ENCODE measurements around the gene MR1. TPM values are rescaled to one million over a fixed set of nuclear protein-coding genes. Genes with fewer than 3 reads are reported as not detected.
A peak's percentile ranks its signal among the peaks of the same experiment; 100 is the strongest.

The MR1 gene
- total and polyA plus RNA-seq, 12 donors = 3.9 to 36.1 (median 26.1) TPM

DNA sequence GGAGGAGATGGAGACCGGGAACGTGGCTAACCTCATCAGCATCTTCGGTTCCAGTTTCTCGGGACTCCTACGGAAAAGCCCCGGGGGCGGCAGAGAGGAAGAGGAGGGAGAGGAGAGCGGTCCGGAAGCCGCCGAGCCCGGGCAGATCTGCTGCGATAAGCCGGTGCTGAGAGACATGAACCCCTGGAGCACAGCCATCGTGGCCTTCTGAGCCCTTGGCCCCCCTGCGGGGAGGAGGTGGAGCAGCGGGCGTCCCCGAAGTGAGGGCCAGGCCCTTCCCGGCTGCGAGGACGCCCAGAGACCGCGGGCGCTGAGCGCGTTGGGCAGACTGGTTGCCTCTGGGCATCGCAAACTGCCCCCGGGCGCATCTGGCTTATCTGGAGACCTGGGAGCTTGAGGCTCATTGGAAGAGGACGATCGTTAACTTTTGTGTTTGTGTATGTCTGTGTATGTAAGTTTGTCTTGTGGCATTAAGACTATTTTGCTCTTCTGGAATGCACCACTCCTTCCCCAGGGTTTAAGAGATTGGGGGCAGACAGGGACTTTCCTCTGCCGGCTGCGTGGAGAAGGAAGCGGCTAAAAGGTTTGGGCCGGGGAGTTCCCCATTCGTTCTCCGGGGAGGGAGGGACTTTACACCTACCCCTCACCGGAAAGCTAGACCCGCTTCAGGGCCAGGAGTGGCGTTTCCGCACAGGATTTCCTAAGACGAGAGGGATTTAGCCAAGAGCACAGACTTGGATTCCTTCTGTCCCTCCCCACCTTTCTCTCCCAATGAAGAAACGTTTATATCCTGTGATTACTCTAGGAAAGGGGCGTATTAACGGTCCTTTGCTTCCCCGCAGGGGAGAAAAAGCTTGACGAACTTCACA is 56.1 kb downstream of the MR1 start:
- intact Hi-C loops (cut with DNase I) = loop anchor here in 1 of 2 donors (2.0 kb wide), 1 partner anchor 53 kb away; no protein-coding TSS in a partner anchor
- Histone ChIP-seq H3K27ac (peak overlapping the region in 4 of 5 donors; percentile 77 to 93 (median 83)), H3K9me3 (replicated peaks in 1 of 3) (no peaks in the 10 kb centered on the region), H3K4me3 (peak overlapping the region; percentile 34 to 92 (median 68)), H3K4me1 (replicated peaks in 1 of 2) (peaks cover 16 to 22% of the 10 kb centered on the region in 2 donors), H3K36me3 (replicated peaks in 1 of 2) (no peaks in the 10 kb centered on the region), H3K27me3 (no peaks in the 10 kb centered on the region)
- WGBS, 4 donors = 1 to 3% (median 2%) methylated on average over 21 to 48 of the region's 48 CpGs
- DNase-seq = peak; percentile 75 to 89 (median 79)
- TF ChIP-seq, protein P1, sequence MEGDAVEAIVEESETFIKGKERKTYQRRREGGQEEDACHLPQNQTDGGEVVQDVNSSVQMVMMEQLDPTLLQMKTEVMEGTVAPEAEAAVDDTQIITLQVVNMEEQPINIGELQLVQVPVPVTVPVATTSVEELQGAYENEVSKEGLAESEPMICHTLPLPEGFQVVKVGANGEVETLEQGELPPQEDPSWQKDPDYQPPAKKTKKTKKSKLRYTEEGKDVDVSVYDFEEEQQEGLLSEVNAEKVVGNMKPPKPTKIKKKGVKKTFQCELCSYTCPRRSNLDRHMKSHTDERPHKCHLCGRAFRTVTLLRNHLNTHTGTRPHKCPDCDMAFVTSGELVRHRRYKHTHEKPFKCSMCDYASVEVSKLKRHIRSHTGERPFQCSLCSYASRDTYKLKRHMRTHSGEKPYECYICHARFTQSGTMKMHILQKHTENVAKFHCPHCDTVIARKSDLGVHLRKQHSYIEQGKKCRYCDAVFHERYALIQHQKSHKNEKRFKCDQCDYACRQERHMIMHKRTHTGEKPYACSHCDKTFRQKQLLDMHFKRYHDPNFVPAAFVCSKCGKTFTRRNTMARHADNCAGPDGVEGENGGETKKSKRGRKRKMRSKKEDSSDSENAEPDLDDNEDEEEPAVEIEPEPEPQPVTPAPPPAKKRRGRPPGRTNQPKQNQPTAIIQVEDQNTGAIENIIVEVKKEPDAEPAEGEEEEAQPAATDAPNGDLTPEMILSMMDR (IDR thresholded peaks at IDR 0.05) = peak in 1 of 6 experiments; percentile 22
- peak in 1 of 2 donors; percentile 39 for TF ChIP-seq POLR2A (IDR thresholded peaks at IDR 0.05)

DNA sequence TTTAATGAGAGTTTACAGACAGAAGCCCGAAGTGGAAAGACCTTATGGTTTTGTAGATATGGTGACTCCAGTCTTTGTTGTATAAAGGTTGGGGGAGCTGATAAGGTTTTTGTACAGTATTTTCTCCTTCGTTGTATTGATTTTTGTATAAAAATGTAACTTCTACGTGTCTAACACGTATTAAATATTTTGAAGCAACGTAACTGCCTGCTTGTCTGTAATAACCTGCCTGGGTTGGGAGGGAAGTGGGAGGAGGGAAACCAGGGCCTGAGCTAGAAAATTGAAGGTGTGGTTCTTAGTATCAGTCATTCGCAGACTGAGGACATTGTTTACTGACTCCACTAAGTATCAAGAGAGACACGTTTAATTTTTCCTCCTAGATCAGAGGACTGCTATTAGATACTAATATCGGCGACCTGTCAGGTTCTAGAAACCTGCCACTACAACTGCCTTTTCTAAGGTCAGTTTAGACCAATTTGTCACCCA is 56.9 kb downstream of the MR1 start:
- WGBS, 4 donors = 33 to 45% (median 41%) methylated on average over 9 of the region's 9 CpGs
- no peak for DNase-seq
- intact Hi-C loops (cut with DNase I) = no loop called here
- TF ChIP-seq POLR2A (IDR thresholded peaks at IDR 0.05) = no peak
- TF ChIP-seq, protein P1 (IDR thresholded peaks at IDR 0.05) = no peak
- Histone ChIP-seq H3K27me3 (no peaks in the 10 kb centered on the region), H3K9me3 (replicated peaks in 1 of 3) (no peaks in the 10 kb centered on the region), H3K4me1 (replicated peaks in 1 of 2) (peaks cover 16 to 28% of the 10 kb centered on the region in 2 donors), H3K36me3 (replicated peaks in 1 of 2) (no peaks in the 10 kb centered on the region), H3K4me3 (peak overlapping the region in 2 of 4 donors; percentile 57 to 92), H3K27ac (peak overlapping the region in 4 of 5 donors; percentile 77 to 93 (median 83))

DNA sequence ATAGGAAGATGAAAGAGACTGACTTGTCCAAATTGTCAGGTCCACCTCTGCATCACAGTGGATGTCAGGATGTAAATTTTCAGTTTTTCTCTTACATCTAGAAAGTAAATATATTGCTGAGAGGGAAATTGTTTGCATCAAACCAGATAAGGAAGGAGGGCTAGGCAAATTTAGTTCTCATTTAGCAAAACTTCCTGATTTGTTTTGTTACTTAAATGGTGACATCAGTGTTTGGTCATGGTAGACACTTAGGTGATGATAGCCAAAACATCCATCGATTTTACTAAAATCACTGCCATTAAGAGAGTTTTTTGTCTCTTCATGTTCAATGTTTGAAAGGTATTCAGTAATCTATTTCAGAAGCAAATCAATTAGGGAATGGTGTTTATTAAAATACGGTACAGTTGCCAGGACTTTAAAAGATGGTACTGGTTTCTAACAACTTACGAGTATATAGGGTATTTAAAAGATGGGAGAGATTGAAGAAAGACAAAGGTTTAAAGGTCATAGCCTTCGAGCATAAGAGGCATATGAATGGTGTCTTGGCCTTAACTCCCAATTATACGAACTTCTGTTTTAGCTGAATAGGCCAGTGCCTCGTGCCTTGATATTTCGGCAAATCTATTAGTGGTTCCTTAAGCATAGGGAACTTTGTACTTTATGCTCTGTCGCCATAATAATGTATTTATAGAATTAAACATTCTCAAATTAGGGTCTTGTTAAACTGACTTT is 57.7 kb downstream of the MR1 start:
- H3K9me3 ChIP-seq (replicated peaks in 1 of 3) = no peaks in the 10 kb centered on the region
- H3K27ac ChIP-seq = no peak overlapping the region
- H3K36me3 ChIP-seq (replicated peaks in 1 of 2) = no peaks in the 10 kb centered on the region
- no peak for DNase-seq
- intact Hi-C loops (cut with DNase I) = no loop called here
- peak overlapping the region in 1 of 4 donors; percentile 92 for H3K4me3 ChIP-seq
- TF ChIP-seq, protein P1 (IDR thresholded peaks at IDR 0.05) = no peak
- no peak for TF ChIP-seq POLR2A (IDR thresholded peaks at IDR 0.05)
- peaks cover 16 to 35% of the 10 kb centered on the region in 2 donors for H3K4me1 ChIP-seq (replicated peaks in 1 of 2)
- H3K27me3 ChIP-seq = no peaks in the 10 kb centered on the region
- 83 to 87% (median 87%) methylated on average over 8 of the region's 8 CpGs for WGBS, 4 donors

DNA sequence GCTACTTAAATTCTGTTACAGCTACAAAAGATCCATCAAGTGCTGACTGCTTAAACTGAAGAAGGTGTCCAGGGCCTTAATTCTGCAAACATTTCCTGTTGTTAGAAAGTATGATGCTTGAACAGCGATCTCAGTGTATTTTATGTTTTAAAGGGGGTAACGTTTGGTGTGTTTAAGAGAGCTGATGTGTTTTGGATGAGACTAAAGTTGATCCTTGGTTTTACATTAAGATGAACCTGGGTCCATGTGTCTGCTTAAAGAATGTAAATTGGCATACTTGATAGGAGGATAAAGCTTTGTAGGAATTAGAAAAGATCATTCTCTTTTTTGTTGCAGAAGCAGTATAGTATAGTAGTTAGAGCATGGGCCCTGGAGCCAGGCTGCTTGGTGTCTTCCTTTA is 58.3 kb downstream of the MR1 start:
- peaks cover 16 to 41% of the 10 kb centered on the region in 2 donors for H3K4me1 ChIP-seq (replicated peaks in 1 of 2)
- H3K36me3 ChIP-seq (replicated peaks in 1 of 2) = no peaks in the 10 kb centered on the region
- no peaks in the 10 kb centered on the region for H3K27me3 ChIP-seq
- no peak overlapping the region for H3K27ac ChIP-seq
- intact Hi-C loops (cut with DNase I) = no loop called here
- peak overlapping the region in 1 of 4 donors; percentile 92 for H3K4me3 ChIP-seq
- no peaks in the 10 kb centered on the region for H3K9me3 ChIP-seq (replicated peaks in 1 of 3)
- TF ChIP-seq, protein P1 (IDR thresholded peaks at IDR 0.05) = no peak
- no peak for TF ChIP-seq POLR2A (IDR thresholded peaks at IDR 0.05)
- 67 to 91% (median 82%) methylated on average over 2 of the region's 2 CpGs for WGBS, 4 donors
- DNase-seq = no peak
